ENCODE measurements around the gene SAMD14. TPM values are rescaled to one million over a fixed set of nuclear protein-coding genes. Genes with fewer than 3 reads are reported as not detected.
A peak's percentile ranks its signal among the peaks of the same experiment; 100 is the strongest.

The SAMD14 gene
- total and polyA plus RNA-seq, 3 experiments from 2014 or later: 0.92 to 1.3 TPM; not detected in 1

DNA sequence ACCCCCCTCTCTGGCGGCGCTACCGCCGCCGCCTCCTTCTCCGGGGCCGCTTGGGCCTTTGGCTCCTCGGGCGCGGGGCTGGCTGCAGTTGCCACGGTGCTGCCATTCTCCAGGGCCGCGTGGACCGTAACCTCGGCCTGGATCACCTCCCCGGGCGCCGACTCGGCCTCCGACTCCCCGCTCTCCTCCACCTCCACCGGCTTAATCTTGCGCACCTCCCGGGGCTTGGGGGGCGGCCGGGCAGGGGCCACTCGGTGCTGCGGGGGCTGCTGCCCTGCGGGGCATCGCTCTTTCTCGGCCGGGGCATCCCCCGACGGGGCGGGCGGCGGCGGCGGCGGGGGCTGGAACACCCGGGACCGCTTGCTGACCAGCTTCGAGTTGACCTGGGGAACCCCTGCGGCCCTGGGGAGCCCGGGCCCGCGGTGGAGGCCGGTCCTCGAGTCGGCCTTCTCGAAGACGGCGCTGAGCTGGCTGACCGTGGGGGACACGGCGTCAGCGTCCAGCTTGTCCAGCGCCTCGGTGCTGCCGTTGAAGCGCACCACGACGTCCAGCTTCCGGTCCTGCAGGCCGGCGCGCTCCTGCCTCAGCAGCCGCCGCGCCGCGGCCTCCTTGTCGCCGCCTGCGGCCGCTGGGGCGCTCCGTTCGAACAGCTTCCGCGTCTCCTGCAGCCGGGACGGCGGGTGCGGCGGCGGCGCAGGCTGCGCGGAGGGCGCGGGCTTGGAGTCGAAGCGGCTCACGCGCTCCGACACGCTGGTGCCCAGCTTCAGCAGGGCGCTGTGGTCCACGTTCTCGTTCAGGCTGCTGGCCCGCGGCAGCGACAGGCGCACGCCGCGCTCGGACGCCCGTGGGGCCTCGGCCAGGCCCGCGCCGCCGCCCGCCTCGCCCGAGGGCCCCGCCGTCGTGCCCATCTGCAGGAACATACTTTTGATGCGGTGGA lies 19.7 kb upstream of the SAMD14 start:
- H3K27ac Mint-ChIP-seq: peak overlapping the region; percentile 50 to 95 (median 76)
- ChIA-PET CTCF (interaction anchor here (0.7 to 6.1 kb wide), 7 partner anchors 9 to 62 kb away, joined by 3 to 56 read pairs (median 5); no protein-coding TSS in a partner anchor), POLR2A (interaction anchor here (0.7 to 2.0 kb wide), 4 partner anchors 9 to 20 kb away, joined by 4 to 8 read pairs (median 4); no protein-coding TSS in a partner anchor)
- H3K4me3 Mint-ChIP-seq: peak overlapping the region; percentile 90 to 100 (median 96)
- Histone ChIP-seq H3K4me3 (ENCODE audit: low read length) (peak overlapping the region; percentile 70), H3K27ac (ENCODE audit: low read depth, low read length) (peak overlapping the region; percentile 79), H3K9me3 (ENCODE audit: low read length) (no peaks in the 10 kb centered on the region), H3K4me1 (ENCODE audit: insufficient read depth, low read length) (peaks cover 65% of the 10 kb centered on the region), H3K27me3 (ENCODE audit: insufficient read depth, low read length, poor library complexity, severe bottlenecking) (no peaks in the 10 kb centered on the region), H3K36me3 (ENCODE audit: insufficient read depth, low read length) (peaks cover 5% of the 10 kb centered on the region)
- H3K36me3 Mint-ChIP-seq: peaks cover 0 to 25% (median under 1%) of the 10 kb centered on the region in 3 donors
- H3K9me3 Mint-ChIP-seq: no peaks in the 10 kb centered on the region
- peak; percentile 48 to 73 (median 57) for DNase-seq
- peaks cover 31 to 57% (median 44%) of the 10 kb centered on the region in 3 donors for H3K4me1 Mint-ChIP-seq
- peaks cover 0 to 3% of the 10 kb centered on the region in 2 donors for H3K27me3 Mint-ChIP-seq

DNA sequence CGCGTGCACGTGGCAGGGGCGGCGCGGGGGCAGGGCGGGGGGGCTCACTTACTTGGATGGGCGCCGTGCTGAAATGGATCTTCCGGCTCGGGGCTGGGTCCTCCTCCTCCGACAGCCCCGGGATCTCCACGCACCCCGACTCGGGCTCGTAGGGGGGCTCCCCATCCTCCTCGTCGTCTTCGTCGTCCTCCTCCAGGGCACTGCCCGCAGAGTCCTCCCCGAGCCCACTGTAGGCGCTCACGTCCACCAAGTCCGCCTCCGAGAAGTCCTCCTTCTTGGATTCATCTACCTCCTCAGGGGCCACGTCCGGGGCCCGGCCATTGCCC lies 19.1 kb upstream of the SAMD14 start:
- H3K4me1 Mint-ChIP-seq: peaks cover 34 to 64% (median 51%) of the 10 kb centered on the region in 3 donors
- peak overlapping the region; percentile 79 for H3K27ac ChIP-seq (ENCODE audit: low read depth, low read length)
- peaks cover 64% of the 10 kb centered on the region for H3K4me1 ChIP-seq (ENCODE audit: insufficient read depth, low read length)
- ChIA-PET CTCF (interaction anchor here (1.2 to 6.1 kb wide), 6 partner anchors 8 to 62 kb away, joined by 5 to 56 read pairs (median 17); no protein-coding TSS in a partner anchor), POLR2A (interaction anchor here (1.1 to 2.0 kb wide), 3 partner anchors 8 to 13 kb away, joined by 3 to 8 read pairs (median 5); no protein-coding TSS in a partner anchor)
- H3K4me3 ChIP-seq (ENCODE audit: low read length): peak overlapping the region; percentile 64
- no peaks in the 10 kb centered on the region for H3K9me3 Mint-ChIP-seq
- H3K4me3 Mint-ChIP-seq: peak overlapping the region; percentile 90 to 100 (median 96)
- H3K36me3 Mint-ChIP-seq: peaks cover 0 to 31% (median 7%) of the 10 kb centered on the region in 3 donors
- peaks cover 11% of the 10 kb centered on the region for H3K36me3 ChIP-seq (ENCODE audit: insufficient read depth, low read length)
- no peaks in the 10 kb centered on the region for H3K27me3 ChIP-seq (ENCODE audit: insufficient read depth, low read length, poor library complexity, severe bottlenecking)
- H3K27ac Mint-ChIP-seq: peak overlapping the region; percentile 72 to 95 (median 80)
- peaks cover 0 to 3% of the 10 kb centered on the region in 2 donors for H3K27me3 Mint-ChIP-seq
- H3K9me3 ChIP-seq (ENCODE audit: low read length): no peaks in the 10 kb centered on the region
- no peak for DNase-seq

DNA sequence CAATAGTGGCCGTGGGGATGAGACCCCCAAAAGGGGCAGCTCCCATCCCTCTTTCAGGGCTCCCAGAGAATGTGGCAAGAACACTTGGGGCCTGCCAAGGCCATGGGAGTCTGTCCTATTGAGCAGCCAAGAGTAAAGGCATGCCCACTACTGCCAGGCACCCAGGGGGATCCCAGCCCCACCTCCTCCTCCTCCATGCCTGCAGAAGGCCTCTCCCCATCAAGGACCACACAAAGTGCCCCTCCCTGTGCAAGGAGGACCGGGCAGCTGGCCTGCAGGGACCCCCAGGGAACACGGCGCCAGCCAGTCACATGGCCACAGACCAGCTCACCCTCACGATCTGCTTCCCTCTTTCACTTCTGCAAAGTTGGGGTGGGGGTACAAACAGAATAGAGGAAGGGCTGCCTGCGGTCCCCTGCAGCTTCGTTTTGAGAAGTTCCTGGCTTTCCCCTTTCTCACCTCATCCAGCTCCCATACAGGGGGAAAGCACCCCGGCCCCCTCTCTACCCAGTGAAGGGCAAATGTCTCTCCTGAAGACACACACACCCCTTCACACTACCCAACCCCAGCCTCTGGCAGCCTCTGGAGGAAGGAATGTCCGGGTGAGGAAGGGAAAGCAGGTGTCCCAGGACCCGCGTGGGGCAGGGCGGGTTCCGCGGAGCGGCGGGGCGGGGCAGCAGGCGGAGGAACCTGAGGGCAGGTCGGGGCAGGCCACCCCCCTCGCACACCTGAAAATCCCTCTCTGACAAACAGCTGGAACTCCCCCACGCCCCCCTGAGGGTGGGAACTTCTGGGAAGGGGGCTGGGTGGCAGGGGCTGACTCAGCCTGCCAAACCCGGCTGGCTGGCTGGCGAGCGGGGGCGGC lies 18.5 kb upstream of the SAMD14 start:
- H3K27me3 ChIP-seq (ENCODE audit: insufficient read depth, low read length, poor library complexity, severe bottlenecking): no peaks in the 10 kb centered on the region
- H3K9me3 Mint-ChIP-seq: no peaks in the 10 kb centered on the region
- peak overlapping the region; percentile 90 to 100 (median 96) for H3K4me3 Mint-ChIP-seq
- H3K36me3 Mint-ChIP-seq: peaks cover 0 to 37% (median 7%) of the 10 kb centered on the region in 3 donors
- H3K4me3 ChIP-seq (ENCODE audit: low read length): peak overlapping the region; percentile 83
- POLR2A ChIA-PET: interaction anchor here (1.1 to 1.9 kb wide), 3 partner anchors 8 to 13 kb away, joined by 3 to 8 read pairs (median 5); no protein-coding TSS in a partner anchor
- DNase-seq: peak; percentile 54 to 78 (median 64)
- peaks cover 0 to 3% of the 10 kb centered on the region in 2 donors for H3K27me3 Mint-ChIP-seq
- H3K27ac Mint-ChIP-seq: peak overlapping the region; percentile 48 to 96 (median 92)
- no peaks in the 10 kb centered on the region for H3K9me3 ChIP-seq (ENCODE audit: low read length)
- peak overlapping the region; percentile 68 for H3K27ac ChIP-seq (ENCODE audit: low read depth, low read length)
- peaks cover 15% of the 10 kb centered on the region for H3K36me3 ChIP-seq (ENCODE audit: insufficient read depth, low read length)
- peaks cover 40 to 69% (median 57%) of the 10 kb centered on the region in 3 donors for H3K4me1 Mint-ChIP-seq
- H3K4me1 ChIP-seq (ENCODE audit: insufficient read depth, low read length): peaks cover 68% of the 10 kb centered on the region
- CTCF ChIA-PET: interaction anchor here (1.0 to 3.3 kb wide), 6 partner anchors 9 to 54 kb away, joined by 3 to 28 read pairs (median 6); no protein-coding TSS in a partner anchor

DNA sequence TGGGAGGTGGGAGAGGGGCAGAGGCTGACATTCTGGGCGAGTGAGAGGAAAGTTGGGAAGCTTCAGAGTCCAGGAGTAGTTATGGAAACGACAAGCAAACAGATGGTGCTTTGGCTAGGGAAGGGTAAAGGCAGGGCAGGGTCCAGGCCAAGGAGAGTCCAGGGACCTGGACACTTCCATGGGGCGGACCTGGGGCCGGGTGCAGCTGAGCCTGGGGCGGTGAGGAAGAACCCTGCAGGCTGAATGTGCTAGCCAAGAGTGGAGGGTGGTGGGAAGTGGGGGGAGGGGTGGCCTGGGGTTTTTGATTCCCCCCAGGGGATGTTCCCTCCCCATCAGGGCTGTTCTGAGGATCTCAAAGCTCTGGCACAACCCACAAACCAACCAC lies 17.9 kb upstream of the SAMD14 start:
- Mint-ChIP-seq H3K9me3 (no peaks in the 10 kb centered on the region), H3K4me1 (peaks cover 47 to 76% (median 62%) of the 10 kb centered on the region in 3 donors), H3K4me3 (peak overlapping the region; percentile 90 to 100 (median 96)), H3K36me3 (peaks cover 1 to 43% (median 11%) of the 10 kb centered on the region in 3 donors), H3K27me3 (peaks cover 0 to 3% of the 10 kb centered on the region in 2 donors), H3K27ac (peak overlapping the region; percentile 47 to 97 (median 94))
- Histone ChIP-seq H3K4me3 (ENCODE audit: low read length) (peak overlapping the region; percentile 83), H3K27ac (ENCODE audit: low read depth, low read length) (peak overlapping the region; percentile 68), H3K27me3 (ENCODE audit: insufficient read depth, low read length, poor library complexity, severe bottlenecking) (no peaks in the 10 kb centered on the region), H3K36me3 (ENCODE audit: insufficient read depth, low read length) (peaks cover 15% of the 10 kb centered on the region), H3K4me1 (ENCODE audit: insufficient read depth, low read length) (peaks cover 68% of the 10 kb centered on the region), H3K9me3 (ENCODE audit: low read length) (no peaks in the 10 kb centered on the region)
- CTCF ChIA-PET: interaction anchor here (1.0 to 3.3 kb wide), 6 partner anchors 9 to 53 kb away, joined by 3 to 28 read pairs (median 6); no protein-coding TSS in a partner anchor
- POLR2A ChIA-PET: interaction anchor here (1.1 to 1.7 kb wide), 2 partner anchors 9 to 13 kb away, joined by 3 to 8 read pairs; no protein-coding TSS in a partner anchor
- no peak for DNase-seq

DNA sequence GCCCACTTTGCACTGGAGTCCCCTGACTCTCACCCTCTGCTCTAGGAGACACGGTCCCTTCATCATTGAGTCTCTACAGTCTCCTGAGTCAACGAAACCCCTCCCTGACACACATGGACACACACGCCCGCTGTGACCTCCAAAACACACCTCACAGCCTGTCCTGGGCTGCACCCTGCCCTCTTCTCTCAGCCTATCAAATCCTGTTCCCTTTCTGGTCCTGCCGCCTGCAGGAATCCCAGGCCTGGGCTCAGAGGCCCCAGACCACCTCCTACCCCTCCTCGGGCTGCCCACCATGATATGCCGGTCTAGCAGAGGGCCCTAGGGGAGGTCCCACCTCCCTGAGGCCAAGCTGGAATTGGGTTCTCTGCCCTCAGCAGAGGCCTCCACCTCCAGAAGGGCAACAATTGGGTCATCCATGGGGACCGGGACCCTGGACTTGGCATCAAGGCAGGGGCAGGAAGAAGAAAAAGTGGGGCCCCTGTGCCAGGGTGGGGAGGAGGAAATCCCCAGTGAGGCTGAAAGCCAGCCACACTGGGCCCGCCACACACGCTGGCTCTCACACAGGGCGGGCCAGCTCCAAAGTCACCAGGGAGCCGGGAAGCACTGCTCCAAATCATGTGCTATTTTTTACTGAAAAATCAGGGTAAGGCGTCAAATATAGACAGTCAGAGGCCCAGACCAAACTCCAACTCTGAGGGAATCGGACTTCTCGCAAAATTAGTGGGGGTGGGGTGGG lies 17.1 kb upstream of the SAMD14 start:
- peaks cover 5 to 50% (median 14%) of the 10 kb centered on the region in 3 donors for H3K36me3 Mint-ChIP-seq

DNA sequence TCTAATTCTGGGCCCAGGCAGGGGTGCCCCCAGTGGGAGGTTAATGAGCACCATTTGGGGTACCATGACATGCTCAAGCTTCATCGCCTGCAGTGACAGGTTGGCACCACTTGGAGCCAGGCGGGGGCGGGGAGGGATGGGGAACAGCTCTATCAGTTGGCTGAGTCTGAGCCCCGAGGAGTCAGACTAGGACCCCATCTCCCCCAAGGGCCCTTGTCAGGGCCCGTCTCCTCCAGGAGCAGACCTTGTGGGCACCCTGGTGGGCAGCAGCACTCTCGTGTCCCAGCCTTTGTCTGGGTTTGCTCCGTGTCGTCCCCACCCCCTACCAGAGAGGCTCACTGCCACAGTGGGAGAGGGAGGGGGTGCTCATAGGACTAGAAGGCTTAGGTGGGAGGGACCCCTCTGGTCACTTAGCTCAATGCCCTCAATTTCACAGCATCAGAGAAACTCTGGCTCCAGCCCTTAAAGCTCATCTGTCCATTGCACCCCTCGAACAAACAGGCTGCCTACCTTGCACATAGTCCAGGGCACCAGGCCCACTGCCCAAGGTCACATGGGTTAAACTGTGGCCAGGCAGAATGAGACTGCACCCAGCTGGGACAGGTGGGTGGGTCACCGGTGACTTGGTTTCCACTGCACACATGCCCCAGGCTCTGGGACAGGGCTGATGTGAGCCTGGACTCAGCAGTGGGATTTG lies 16.4 kb upstream of the SAMD14 start:
- Mint-ChIP-seq H3K4me1 (peaks cover 54 to 76% (median 66%) of the 10 kb centered on the region in 3 donors), H3K9me3 (no peaks in the 10 kb centered on the region), H3K36me3 (peaks cover 5 to 58% (median 14%) of the 10 kb centered on the region in 3 donors), H3K27ac (peak overlapping the region; percentile 90 to 99 (median 96)), H3K4me3 (peak overlapping the region; percentile 90 to 100 (median 96)), H3K27me3 (peaks cover 0 to 3% of the 10 kb centered on the region in 2 donors)
- H3K36me3 ChIP-seq (ENCODE audit: insufficient read depth, low read length): peaks cover 15% of the 10 kb centered on the region
- peak overlapping the region; percentile 68 for H3K27ac ChIP-seq (ENCODE audit: low read depth, low read length)
- CTCF ChIA-PET: interaction anchor here (1.1 to 3.3 kb wide), 4 partner anchors 10 to 31 kb away, joined by 3 to 28 read pairs (median 6); no protein-coding TSS in a partner anchor
- no peaks in the 10 kb centered on the region for H3K9me3 ChIP-seq (ENCODE audit: low read length)
- peaks cover 71% of the 10 kb centered on the region for H3K4me1 ChIP-seq (ENCODE audit: insufficient read depth, low read length)
- no peaks in the 10 kb centered on the region for H3K27me3 ChIP-seq (ENCODE audit: insufficient read depth, low read length, poor library complexity, severe bottlenecking)
- POLR2A ChIA-PET: interaction anchor here (1.2 kb wide), 1 partner anchor 14 kb away, joined by 6 read pairs; no protein-coding TSS in a partner anchor
- peak overlapping the region; percentile 83 for H3K4me3 ChIP-seq (ENCODE audit: low read length)
- no peak for DNase-seq

More for the DNA sequence above, 17.1 kb upstream of the SAMD14 start:
- Histone ChIP-seq H3K36me3 (ENCODE audit: insufficient read depth, low read length) (peaks cover 15% of the 10 kb centered on the region), H3K4me3 (ENCODE audit: low read length) (peak overlapping the region; percentile 83), H3K27me3 (ENCODE audit: insufficient read depth, low read length, poor library complexity, severe bottlenecking) (no peaks in the 10 kb centered on the region), H3K9me3 (ENCODE audit: low read length) (no peaks in the 10 kb centered on the region), H3K27ac (ENCODE audit: low read depth, low read length) (peak overlapping the region; percentile 68), H3K4me1 (ENCODE audit: insufficient read depth, low read length) (peaks cover 68% of the 10 kb centered on the region)
- Mint-ChIP-seq H3K27me3 (peaks cover 0 to 3% of the 10 kb centered on the region in 2 donors), H3K4me3 (peak overlapping the region; percentile 90 to 100 (median 96)), H3K4me1 (peaks cover 49 to 76% (median 65%) of the 10 kb centered on the region in 3 donors), H3K9me3 (no peaks in the 10 kb centered on the region), H3K27ac (peak overlapping the region; percentile 90 to 99 (median 96))
- no peak for DNase-seq
- ChIA-PET CTCF (interaction anchor here (0.7 to 3.3 kb wide), 8 partner anchors 8 to 1549 kb away, joined by 3 to 28 read pairs (median 4); no protein-coding TSS in a partner anchor), POLR2A (interaction anchor here (1.7 kb wide), 1 partner anchor 14 kb away, joined by 8 read pairs; no protein-coding TSS in a partner anchor)
